Muscle of arm (tissue), 14 donors: Measurements from ENCODE around the gene KCNJ11. TPM values are rescaled to one million over a fixed set of nuclear protein-coding genes. Genes with fewer than 3 reads are reported as not detected.
"Not testable (repeated sequence)": the region's sequence is repeated elsewhere in the genome, so short reads cannot be mapped to it uniquely, and the experiment has no call there.

ENCODE experiments used
- DNase-seq: peaks from one replicate; pipeline ENCODE4 v3.0.0-alpha.2; 2013
- long read RNA-seq, 11 donors: transcript quantifications; one replicate each; lab custom pipeline, GENCODE V29; 2026
- polyA plus RNA-seq, 12 donors: library from polyadenylated mRNA; unstranded; fragments of 120-200 nt; gene quantifications; one replicate each; pipeline ENCODE4 v1.2.1, GENCODE V29; 2013; ENCODE audit not compliant: insufficient read length in 12 of 12

Gene KCNJ11
- polyA plus RNA-seq = 10 to 100 TPM in 9 of 12 donors, 1 to 10 TPM in 2, not detected in 1; 5.5 to 28.1 (median 12.4) TPM
- long read RNA-seq, donor 1, partial matches to known transcripts = 0 of 4 reads
- long read RNA-seq, donor 1, other reads (novel, unspliced or antisense) = 0 of 4 reads
- long read RNA-seq, donor 2, transcript KCNJ11-201 (1 exons, 2,801 nt) = major isoform, 6 of 6 reads
- long read RNA-seq, donor 2, partial matches to known transcripts = 0 of 6 reads
- long read RNA-seq, donor 2, other reads (novel, unspliced or antisense) = 0 of 6 reads
- long read RNA-seq, donor 3, transcript KCNJ11-201 (1 exons, 2,801 nt) = major isoform, 5 of 5 reads
- long read RNA-seq, donor 3, partial matches to known transcripts = 0 of 5 reads
- long read RNA-seq, donor 3, other reads (novel, unspliced or antisense) = 0 of 5 reads
- long read RNA-seq, donor 4, partial matches to known transcripts = 0 of 3 reads
- long read RNA-seq, donor 4, other reads (novel, unspliced or antisense) = 0 of 3 reads
- long read RNA-seq, donor 5 = 0 reads
- long read RNA-seq, donor 6, partial matches to known transcripts = 0 of 4 reads
- long read RNA-seq, donor 6, other reads (novel, unspliced or antisense) = 0 of 4 reads
- long read RNA-seq, donor 7, partial matches to known transcripts = 0 of 3 reads
- long read RNA-seq, donor 7, other reads (novel, unspliced or antisense) = 0 of 3 reads
- long read RNA-seq, donor 8, transcript KCNJ11-201 (1 exons, 2,801 nt) = major isoform, 18 of 18 reads
- long read RNA-seq, donor 8, partial matches to known transcripts = 0 of 18 reads
- long read RNA-seq, donor 8, other reads (novel, unspliced or antisense) = 0 of 18 reads
- long read RNA-seq, donor 9, transcript KCNJ11-201 (1 exons, 2,801 nt) = major isoform, 5 of 5 reads
- long read RNA-seq, donor 9, partial matches to known transcripts = 0 of 5 reads
- long read RNA-seq, donor 9, other reads (novel, unspliced or antisense) = 0 of 5 reads
- long read RNA-seq, donor 10, transcript KCNJ11-201 (1 exons, 2,801 nt) = major isoform, 17 of 17 reads
- long read RNA-seq, donor 10, partial matches to known transcripts = 0 of 17 reads
- long read RNA-seq, donor 10, other reads (novel, unspliced or antisense) = 0 of 17 reads
- long read RNA-seq, donor 11, transcript KCNJ11-201 (1 exons, 2,801 nt) = major isoform, 7 of 7 reads
- long read RNA-seq, donor 11, partial matches to known transcripts = 0 of 7 reads
- long read RNA-seq, donor 11, other reads (novel, unspliced or antisense) = 0 of 7 reads

DNA sequence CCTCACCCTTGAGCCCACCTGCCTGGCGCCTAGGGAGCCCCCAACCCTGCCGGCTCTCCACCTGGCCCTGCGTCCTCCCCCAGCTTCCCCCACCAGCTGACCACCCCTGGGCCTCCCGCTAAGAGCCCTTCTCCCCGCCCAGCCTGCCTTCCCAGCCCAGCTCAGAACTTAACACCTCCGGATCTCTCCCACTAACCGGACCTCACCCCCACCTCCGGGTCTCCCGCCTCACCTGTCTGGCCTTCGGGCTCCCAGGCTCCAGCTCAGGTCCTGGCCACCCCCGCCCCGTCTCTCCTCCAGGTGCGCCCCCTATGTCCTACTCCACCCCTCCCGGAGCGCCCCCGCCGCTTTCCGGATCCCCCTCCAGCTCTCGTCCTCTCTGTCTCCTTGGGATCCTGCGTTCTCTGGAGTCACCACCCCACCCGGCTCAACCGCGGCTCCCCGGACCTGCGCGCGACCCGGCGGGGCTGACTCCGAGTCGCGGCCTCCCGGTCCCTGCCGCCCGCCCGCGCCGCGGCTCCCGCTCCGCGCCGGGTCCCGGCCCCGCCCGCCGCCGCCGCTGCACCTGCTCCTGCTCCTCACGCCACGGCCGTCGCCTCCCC, at the start of gene KCNJ11:
KCNJ11 (minus strand) TSS at position 51 of the 602 bp plus-strand sequence. CDS start 568 bp downstream, outside the sequence.
- DNase-seq = no peak

DNA sequence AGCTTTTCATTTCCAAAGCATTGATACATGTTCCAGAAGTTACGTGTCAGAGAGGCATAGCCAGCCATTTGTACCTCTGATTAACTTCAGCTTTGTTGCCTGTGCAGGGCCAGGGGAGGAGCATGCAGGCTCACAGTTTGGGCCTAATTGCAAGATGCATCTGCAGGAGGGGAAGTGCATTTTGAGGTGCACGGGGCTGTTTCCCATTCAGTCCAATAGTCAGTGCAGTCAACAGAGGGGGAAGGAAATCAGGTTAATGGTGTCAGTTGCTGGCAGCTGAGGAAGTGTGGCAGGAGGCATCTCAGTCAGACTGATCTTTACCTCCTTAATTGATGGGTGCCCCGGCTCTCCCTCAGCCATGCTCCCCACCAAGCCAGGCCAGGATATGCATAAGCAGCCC, 48.9 kb upstream of the KCNJ11 start:
- DNase-seq = no peak

DNA sequence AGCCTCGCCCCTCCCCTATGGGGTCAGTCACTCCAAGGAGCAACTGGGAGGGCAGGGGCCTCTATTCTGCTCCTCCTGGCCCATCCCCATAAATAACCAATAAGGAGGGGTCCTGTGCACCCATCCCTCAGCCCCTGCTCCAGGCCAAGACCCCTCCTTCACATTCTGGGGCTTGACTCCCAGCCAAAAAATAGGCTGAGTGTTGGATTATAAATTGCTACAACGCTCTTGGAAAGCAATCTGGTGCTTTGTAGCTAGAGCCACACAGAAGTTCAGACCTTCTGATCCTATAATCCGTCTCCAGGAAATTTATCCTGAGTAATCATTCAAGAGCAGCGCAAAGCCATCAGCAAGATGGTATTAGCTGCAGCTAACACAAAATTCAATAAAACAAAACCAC, 45.6 kb upstream of the KCNJ11 start:
- no peak for DNase-seq

DNA sequence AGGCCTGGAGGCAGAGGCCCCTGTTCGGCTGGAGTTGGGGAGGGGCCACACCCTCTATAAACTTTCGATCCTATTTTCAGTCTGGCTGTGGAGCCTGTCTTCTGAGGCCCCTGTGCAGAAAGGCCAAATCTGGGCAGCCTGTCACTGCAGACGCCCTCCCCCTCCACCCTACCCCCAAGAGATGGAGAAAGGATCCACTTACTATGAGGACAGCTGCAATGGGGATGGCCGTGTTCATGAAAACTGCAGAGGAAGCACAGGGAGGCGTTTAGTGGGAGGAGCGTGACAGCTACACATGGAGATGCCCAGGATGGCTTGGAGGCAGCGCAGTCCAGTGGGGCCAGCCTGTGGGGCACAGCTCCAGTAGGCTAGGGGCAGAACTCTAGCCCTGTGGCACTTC, 43.5 kb upstream of the KCNJ11 start:
- DNase-seq = peak; percentile 41

DNA sequence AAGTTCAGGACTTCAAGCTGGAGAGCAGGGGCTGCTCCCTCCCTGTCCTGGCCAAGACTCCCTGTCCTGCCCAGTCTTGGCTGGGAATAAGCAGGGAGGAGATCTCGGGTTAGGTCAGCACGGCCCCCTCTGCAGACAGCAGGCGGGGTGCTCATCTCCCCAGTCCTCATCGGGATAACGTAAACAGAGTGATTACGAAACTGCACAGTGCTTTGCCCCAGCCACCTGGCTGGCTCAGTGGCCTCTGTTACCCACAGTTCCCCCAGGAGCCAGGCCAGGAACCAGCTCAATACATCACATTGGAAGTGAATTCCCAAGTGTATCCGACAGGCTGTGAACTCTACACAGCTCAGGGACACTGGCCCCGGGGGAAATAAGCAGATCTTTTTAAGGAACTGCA, 42.7 kb upstream of the KCNJ11 start:
- DNase-seq = no peak

DNA sequence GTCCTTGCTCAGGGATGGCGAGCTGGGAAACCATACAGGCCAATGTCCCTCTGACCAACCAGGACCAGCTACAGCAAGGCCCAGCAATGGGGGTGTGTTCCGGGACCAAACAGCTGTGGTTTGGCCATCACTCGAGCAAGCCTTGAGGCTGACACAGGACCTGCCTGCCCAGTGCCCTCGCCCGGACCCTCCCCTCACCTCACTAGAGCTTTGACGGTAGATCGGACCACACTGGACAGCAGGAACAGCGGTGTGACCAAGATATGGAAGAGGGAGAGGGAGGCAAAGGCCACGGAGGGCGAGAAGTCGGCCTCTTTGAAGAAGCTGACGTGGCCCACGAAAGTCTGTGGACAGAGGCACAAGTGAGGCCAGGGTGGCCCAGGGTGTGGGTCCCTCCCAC, 42.2 kb upstream of the KCNJ11 start:
- DNase-seq = no peak

DNA sequence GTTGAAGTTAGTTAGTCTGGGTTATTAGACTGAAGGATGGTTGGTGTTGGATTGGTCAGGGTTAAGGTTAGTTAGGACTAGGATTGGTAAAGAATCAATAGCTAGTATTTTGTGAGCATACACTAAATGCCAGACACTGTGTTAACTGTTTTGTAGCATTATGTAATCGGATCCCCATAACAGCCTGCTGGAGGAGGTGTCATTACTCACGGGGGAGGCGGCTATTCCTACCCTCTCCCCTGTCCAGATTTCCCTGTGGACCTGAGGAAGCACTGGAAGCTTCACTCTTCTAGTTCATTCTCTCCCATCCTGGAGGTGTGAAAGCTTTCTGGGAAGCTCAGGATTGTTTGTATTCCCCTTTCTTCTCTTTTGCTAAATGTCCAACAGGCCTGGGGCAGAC, 40.5 kb upstream of the KCNJ11 start:
- no peak for DNase-seq

DNA sequence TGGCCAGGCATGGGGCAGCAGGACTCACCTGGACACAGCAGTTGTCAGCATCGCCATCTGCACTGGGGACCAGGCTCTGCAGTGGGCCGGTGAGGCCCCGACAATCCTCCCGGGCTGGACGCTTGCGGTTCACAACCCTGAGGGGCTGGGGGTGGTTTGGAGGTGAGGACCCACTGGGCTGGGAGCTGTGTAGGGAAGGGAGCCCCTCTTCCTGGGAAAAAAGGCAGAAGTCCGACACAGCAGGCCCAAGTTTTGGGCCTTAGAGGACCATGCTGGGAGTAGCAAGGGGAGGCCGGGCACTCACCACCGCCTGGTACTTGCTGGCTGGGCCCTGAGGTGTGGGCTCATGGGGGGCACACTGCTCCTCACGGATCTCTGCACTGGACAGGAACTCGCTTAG, 39.8 kb upstream of the KCNJ11 start:
- no peak for DNase-seq

DNA sequence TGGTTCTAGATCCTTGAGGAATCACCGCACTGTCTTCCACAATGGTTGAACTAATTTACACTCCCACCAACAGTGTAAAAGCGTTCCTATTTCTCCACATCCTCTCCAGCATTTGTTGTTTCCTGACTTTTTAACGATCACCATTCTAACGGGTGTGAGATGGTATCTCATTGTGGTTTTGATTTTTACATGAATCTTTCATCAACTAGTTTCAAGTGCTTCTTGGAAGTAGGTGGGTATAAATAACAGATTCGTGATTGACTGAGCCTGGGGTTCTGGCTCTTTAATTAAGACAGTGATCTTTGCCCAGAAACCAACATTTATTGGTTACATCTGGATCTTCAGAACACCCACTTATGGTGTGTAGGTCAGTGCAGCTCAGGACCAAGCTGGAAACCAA, 37.8 kb upstream of the KCNJ11 start:
- not testable (repeated sequence) for DNase-seq

DNA sequence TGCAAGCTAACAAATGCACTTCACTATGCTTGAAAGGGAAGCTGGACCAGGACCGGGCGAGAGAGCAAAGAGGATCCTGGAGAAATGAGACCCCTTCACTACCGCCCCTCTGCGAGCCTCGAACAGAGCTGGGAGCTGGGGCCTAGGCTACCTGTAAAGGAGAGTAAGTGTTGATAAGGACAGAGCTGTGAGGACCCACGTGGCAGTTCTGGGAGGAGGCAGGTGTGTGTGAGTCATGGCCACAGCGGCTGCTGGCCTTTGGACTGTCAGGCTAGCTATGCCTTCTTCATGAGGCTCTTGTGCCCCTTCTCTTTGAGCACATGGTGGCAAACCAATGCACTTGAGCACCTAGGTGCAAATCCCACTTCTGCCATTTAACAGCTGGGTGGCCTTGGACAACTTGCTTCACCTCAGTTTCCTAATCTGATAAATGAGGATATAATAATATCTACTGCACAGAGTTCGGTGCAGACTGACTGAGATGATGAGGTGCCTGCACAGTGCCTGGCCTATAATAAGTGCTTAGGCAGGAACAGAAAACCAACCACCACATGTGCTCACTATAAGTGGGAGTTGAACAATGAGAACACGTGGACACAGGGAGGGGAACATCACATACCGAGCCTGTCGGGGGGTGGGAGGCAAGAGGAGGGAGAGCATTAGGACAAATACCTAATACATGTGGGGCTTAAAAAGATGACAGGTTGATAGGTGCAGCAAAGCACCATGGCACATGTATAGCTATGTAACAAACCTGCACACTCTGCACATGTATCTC, 35.3 kb upstream of the KCNJ11 start:
- no peak for DNase-seq

DNA sequence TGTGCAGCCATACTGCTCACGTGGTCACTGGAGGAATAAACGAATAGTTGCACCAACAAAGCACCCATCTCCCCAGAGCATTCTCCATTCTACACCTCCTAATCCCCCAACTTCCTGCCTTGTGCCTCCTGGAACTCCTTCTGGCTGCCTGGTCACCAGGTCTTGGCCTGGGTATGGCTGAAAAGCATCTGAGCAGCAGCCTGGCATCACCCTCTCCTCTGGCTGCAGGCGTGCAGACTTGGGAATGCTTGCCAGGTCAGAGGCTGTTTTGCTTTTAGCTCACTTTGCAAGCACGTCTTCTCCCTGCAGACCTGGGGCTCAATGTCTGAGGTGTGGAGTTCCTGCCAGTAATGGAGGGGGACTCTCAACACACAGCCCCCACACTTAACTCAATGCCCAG, 33.3 kb upstream of the KCNJ11 start:
- DNase-seq = no peak

DNA sequence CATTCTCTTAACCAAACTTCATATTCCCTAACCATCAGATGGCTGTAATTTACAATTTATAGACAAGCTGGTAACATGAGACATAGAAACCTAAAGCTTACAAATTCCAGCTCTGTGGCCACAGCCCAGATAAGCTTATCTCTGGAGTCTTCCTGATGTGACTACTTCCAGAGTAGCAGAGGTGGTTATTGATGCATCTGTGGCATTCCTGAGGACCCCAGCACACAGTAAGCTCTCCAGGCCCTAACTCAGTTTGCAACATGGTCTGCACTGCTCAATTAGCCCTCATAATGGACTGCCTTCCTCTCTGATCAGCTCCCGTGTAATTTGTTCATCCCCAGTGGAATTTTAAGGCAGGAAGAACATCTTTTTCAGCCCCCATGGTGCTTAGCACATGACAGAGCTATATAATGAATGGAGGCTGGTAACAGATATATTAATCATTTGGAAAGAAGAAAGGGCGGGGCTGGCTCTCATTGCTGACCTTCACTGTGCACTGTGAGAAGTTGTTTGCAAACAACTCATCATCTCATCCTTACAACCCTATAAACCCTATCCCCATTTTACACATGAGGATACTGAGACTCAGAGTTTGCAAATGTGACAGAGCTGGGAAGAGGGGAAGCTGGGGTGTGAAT, 30.1 kb upstream of the KCNJ11 start:
- DNase-seq = no peak

DNA sequence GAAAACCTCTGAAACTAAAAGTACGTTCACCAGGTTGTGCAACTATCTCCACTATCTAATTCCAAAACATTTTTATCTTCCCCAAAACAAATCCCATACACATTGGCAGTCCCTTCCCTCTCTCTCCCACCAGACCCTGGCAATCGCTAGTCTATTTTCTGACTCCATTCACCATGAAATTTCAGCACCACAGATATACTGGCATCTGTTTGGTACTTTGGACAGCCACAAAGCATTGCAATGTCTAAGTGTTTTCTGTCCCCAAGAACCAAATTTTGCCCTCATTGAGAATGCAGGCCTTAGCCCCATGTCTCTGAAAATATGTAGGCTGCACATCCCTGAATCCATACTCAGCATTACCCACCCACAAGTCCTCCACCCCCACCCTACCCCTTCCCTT, 28.0 kb upstream of the KCNJ11 start:
- no peak for DNase-seq

DNA sequence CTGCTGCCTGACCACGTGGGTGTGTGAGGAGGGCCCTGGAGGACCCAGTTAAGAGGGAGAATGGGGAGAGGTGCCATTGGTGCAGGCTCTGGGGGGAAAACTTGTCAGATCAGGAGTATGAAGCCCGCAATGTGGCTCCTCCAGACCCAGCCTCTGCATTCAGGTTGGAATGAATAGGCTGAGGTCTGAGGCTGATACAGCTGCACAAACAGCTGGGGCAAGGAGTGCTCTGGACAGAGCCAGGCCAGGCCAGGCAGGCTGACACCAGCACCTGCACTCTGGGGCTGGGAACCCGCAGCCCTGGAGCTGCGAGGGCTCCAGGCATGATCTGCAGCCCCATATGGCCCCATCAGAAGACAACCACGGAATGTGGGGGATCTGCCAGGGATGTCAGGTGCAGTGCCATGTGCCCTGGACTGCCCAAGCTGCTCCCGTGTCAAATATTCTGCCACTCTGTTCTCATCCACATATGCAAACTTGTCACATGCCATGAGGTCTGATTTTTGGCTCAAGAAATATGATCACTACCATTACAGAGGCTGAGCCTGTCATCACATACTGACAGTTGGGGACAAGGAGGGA, 27.2 kb upstream of the KCNJ11 start:
- DNase-seq = no peak

DNA sequence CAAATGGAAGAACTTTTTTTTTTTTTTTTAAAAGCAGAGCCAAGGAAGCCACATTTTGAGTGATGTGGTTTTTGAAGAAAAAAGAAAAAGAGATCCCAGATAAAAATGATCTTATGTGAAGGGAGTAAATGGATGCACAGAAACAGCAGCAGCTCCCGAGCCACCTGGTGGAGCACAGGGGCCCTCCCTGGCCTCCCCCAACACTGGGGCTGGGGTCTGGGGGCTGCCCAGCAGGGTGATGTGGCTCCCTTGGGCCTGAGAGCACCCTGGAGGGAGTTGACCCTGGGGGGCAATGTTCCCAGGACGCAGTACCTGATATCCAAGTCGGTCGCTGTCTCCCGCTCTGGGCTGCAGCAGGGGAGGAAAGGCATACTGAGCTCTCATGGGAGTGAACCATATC, 26.5 kb upstream of the KCNJ11 start:
- no peak for DNase-seq

DNA sequence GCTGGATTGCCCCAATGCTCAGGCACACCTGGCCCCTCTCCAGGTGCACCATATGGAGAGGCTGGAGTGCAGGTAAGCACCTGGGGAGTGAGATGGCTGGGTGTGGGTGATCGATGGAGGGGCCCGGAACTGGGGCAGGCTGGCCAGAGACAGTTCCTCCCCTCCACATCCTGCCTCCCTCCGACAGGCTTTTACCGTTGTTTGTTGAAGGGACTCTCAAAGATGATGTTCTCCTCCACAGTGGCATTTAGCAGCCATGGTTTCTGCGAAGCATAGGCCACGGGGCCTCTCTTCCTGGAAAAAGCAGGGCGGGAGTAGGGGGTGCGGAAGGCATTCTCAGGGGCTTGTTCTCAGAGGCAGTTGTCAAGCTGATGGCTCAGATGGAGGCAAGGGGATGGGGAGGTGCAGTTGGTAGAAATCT, 25.9 kb upstream of the KCNJ11 start:
- DNase-seq = no peak

DNA sequence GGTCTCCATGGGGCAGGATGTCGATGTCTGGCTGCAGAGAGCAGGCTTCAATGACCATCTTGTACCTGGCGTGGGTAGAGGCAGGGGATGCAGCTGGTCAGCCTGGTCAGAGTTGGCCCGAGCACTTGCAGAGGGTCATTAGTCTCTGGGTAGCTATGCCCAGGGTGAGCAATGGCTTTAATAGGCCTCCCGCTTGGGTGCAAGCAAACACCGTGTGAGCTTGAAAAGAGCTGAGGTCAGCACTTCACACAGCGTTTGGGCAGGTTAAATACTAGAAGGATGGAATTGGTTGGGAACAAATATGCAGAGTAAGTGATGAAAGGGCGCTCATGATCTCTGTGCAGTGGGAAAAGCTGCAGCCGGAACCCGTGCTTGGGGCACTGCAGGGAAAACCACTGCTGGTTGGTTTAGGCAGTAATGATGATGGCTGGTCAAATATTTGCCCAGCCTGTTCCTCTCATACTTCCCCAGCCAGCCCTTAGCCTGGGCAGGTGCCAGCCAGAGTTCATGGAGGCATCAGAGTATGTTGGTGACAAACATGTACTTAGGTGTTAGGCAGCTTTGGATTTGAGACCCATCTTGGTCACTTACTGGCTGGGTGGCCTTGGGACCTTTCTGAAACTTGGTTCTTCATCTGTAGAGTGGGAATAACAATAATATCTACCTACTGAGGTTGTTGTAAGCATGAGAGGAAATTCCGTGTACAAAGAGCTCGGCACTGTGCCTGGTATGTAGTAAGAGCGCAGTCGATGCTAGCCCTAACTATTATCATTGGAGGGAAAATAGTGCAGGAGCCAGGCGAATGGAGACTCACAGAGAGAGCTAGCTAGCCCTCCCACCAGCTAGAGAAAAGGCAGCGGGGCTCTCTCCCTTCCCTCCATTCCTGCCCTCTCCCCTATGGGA, 25.2 kb upstream of the KCNJ11 start:
- DNase-seq = no peak

DNA sequence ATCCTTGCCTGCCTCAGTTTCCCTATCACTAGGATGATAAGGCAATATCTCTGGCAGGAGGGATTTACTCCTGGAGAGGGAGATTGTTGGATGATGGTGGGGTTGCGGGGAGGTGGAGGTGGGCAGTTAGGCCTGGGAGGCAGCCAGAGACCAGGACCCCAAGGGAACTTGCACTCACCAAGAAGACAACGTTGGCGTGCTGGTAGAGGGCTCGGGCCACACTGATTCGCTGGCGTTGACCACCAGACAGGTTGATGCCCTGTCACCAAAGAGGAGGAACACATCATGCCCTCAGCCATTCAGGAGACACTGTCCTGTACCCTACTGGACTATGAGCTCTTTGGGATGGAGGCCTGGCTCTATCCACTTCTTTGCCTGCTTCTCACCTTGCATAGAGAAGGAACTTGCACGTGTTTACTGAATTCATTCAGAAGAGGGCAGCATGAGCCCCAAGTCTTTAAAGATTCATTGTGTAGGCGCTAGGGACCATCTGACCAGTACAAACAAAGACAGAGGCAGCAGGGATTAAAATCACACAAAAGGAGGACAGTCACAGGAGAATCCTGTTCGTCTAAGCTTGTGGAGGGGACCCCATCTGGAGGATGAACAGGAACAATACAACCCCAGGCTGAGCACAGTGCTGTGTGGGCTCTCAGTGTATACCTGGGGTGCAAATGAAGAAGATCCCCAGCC, 24.2 kb upstream of the KCNJ11 start:
- DNase-seq = no peak
